GM21526 (cell line): ENCODE measurements around the gene TAF11L7.
"Not testable (repeated sequence)": the region's sequence is repeated elsewhere in the genome, so short reads cannot be mapped to it uniquely, and the experiment has no call there.

Experiments used
- ATAC-seq: cut with Tn5 transposase; IDR thresholded peaks from one replicate; pipeline ENCODE4 v1.9.1; 2021; ENCODE audit warnings: moderate library complexity; ENCODE audit not compliant: unreplicated experiment, low FRiP score

TAF11L7 gene

DNA sequence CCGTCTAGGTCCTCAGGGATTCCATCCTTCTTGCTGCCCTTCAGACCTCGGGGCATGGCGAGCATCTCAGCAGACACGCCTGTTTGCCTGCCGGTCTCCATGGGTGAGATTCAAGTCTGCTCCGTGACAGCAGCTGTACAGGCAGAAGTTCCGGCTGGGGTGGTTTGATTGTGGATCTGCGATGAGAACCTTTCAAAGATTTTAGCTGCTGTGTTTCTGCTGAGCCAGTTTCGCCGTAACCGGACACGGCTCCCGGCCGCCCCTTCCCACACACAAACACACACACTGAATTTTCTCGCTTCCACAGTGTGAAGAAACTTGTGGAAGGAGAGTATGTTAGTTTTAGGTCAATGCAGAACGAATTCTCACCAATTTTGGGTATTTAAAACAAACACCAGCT, at the start of gene TAF11L7:
TAF11L7 (minus strand) TSS at position 101 of the 400 bp plus-strand sequence.
- not testable (repeated sequence) for ATAC-seq

GRCh38 chr5:17634160-17634559, 48.6 kb upstream of the TAF11L7 start, which contains the start of gene TAF11L14:
Gene TAF11L14 (plus strand): TSS chr5:17634460.
- no peak for ATAC-seq

- ATAC-seq = not testable (repeated sequence)
These were observed 46.2 kb upstream of the TAF11L7 start, which contains the start of gene TAF11L13 for GRCh38 chr5:17631788-17632187. Gene TAF11L13 (plus strand): TSS chr5:17632088.

DNA sequence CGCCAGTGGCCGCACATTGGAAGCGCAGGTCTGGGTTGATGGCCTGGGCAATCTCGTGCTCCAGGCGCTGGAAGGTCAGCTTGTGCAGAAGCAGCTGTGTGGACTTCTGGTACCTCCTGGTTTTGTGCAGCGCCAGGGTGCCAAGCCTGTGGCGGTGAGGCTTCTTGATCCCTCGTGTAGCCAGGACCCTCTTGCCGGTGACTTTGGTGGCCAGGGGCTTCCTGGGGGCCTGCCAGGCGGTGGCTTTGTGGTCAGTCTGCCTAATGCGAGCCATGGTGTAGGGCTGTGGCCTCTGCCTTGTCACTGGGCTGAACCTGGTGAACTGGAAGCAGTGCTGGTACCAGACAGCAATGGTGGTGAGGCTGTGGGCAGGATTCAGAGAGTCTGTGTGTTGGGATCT, 40.1 kb upstream of the TAF11L7 start:
- ATAC-seq = no peak

GRCh38 chr5:17620627-17621026, 35.1 kb upstream of the TAF11L7 start:
- ATAC-seq = no peak

GRCh38 chr5:17619354-17619753, 33.8 kb upstream of the TAF11L7 start:
- ATAC-seq = no peak

DNA sequence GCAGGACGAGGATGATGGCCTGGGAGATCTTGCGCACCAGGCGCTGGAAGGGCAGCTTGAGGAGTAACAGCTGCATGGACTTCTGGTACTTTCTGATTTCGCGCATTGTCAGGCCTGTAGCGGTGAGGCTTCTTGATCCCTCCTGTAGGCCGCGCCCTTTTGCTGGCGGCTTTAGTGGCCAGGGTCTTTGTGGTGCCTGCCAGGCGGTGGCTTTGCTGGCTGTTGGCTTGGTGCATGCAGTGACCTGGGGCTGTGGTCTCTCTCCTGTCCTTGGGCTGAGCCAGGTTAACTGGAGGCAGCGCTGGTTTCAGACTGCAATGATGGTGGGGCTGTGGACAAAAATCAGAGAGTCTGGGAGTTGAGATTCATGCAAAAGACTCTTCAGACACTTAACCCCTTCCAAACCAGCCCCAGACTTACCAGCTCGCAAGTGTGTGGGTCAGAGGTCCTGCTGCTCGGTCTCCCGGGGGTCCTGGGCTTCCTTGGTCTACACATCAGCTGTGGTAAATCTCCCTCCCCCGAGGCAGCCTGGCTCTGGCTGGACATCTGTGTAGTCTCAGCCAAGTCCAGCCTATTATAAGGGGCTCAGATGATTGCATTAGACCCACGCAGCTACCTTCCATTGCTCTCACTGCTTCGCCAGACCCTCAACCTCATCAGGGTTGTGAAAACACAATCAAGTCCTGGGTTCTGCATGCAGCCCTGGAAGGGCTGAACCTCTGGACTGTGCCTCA, 29.5 kb upstream of the TAF11L7 start:
- ATAC-seq = no peak

- ATAC-seq = not testable (repeated sequence)
These were observed 24.5 kb upstream of the TAF11L7 start, which contains the start of gene TAF11L12 for GRCh38 chr5:17610092-17610491. Gene TAF11L12 (plus strand): TSS chr5:17610392.

GRCh38 chr5:17607461-17607860, 21.9 kb upstream of the TAF11L7 start:
- ATAC-seq = not testable (repeated sequence)

- no peak for ATAC-seq
These were observed 19.4 kb upstream of the TAF11L7 start for GRCh38 chr5:17604951-17605350.

- not testable (repeated sequence) for ATAC-seq
These were observed 18.3 kb upstream of the TAF11L7 start, which contains the start of gene TAF11L11 for GRCh38 chr5:17603880-17604279. Gene TAF11L11 (plus strand): TSS chr5:17604183.

GRCh38 chr5:17597728-17598127, 12.2 kb upstream of the TAF11L7 start, which contains the start of gene TAF11L10:
Gene TAF11L10 (minus strand): TSS chr5:17597828.
- ATAC-seq = not testable (repeated sequence)

DNA sequence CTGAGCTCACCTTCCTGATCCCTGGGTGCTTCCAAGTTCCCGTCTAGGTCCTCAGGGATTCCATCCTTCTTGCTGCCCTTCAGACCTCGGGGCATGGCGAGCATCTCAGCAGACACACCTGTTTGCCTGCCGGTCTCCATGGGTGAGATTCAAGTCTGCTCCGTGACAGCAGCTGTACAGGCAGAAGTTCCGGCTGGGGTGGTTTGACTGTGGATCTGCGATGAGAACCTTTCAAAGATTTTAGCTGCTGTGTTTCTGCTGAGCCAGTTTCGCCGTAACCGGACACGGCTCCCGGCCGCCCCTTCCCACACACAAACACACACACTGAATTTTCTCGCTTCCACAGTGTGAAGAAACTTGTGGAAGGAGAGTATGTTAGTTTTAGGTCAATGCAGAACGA, 8.7 kb upstream of the TAF11L7 start, which contains the start of gene TAF11L9:
TAF11L9 (minus strand) TSS at position 140 of the 400 bp plus-strand sequence.
- not testable (repeated sequence) for ATAC-seq

GRCh38 chr5:17590860-17591259, 5.3 kb upstream of the TAF11L7 start, which contains the start of gene TAF11L8:
Gene TAF11L8 (minus strand): TSS chr5:17590960.
- not testable (repeated sequence) for ATAC-seq
